Esophagus (tissue), 2 donors: ENCODE results near the gene ARL2BP. TPM values are rescaled to one million over a fixed set of nuclear protein-coding genes. Genes with fewer than 3 reads are reported as not detected.

ENCODE experiments used
- H3K27ac ChIP-seq, 2 donors: one replicate each; pipeline ENCODE4 v1.5.1; 2013; ENCODE audit warnings: low read depth in 2 of 2, mild to moderate bottlenecking in 2 of 2, inconsistent platforms in 1 of 2, low read length in 1 of 2, moderate library complexity in 1 of 2
- H3K27me3 ChIP-seq, 2 donors: one replicate each; pipeline ENCODE4 v1.6.1; 2013; ENCODE audit warnings: low read length in 2 of 2, control low read depth in 1 of 2, mild to moderate bottlenecking in 1 of 2; ENCODE audit not compliant: insufficient read depth in 2 of 2, control insufficient read depth in 1 of 2
- H3K36me3 ChIP-seq, 2 donors: one replicate each; pipeline ENCODE4 v1.6.1; 2013; ENCODE audit warnings: low read length in 1 of 2; ENCODE audit not compliant: control insufficient read depth in 2 of 2, insufficient read depth in 2 of 2
- H3K4me1 ChIP-seq, 2 donors: one replicate each; pipeline ENCODE4 v1.6.1; 2013; ENCODE audit warnings: low read length in 1 of 2; ENCODE audit not compliant: control insufficient read depth in 2 of 2, insufficient read depth in 2 of 2
- H3K4me3 ChIP-seq, 2 donors: one replicate each; pipeline ENCODE4 v1.5.1; 2013; ENCODE audit warnings: low read length in 2 of 2, mild to moderate bottlenecking in 2 of 2, low read depth in 1 of 2, moderate library complexity in 1 of 2
- H3K9me3 ChIP-seq, 2 donors: one replicate each; pipeline ENCODE4 v1.6.1; 2013; ENCODE audit warnings: mild to moderate bottlenecking in 2 of 2, low read depth in 1 of 2, low read length in 1 of 2, moderate library complexity in 1 of 2; ENCODE audit not compliant: control insufficient read depth in 2 of 2, insufficient read depth in 1 of 2
- WGBS, 2 donors: extraction: QIAGEN DNeasy Blood & Tissue Kit; methylation state at CpG; one replicate each; pipeline ENCODE4 v1.1.7; 2013; 5-methylcytosine and 5-hydroxymethylcytosine counted together
- polyA plus RNA-seq, 2 donors: library from polyadenylated mRNA; stranded (reverse); fragments of 200-250 nt; gene quantifications; one replicate each; pipeline ENCODE4 v1.2.3, GENCODE V29; 2013
- donor health status: healthy with polysubstance abuse.
- donor health status: Bipolar disorder and iron deficiency.

The ARL2BP gene
- polyA plus RNA-seq, 2 donors: 20.8 to 30.1 TPM

DNA sequence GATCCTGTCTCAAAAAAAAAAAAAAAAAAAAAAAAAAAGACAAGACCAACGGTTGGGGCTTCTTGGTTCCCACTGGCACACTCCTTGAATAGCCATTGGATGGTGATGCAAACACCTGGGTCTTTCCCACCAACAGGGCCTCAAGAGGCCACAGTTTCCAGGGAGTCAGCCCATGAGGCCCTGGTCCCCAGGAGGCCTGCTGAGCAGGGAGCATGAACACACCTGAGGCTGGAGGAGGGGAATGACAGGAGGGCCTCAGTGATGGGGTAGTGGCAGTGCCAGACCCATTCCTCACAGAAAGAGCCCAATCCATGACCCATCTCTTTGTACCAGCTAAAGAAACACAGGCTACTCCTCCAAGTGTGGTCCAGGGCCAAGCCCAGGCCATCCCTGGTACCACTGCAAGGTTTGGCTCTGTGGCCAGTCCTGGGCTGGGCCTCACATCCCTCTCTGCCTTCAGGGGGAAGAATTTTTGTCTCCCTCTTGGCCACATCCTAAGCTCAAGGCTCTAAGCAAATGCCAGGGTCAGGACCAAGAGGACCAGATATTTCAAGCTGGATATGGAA lies 13.9 kb downstream of the ARL2BP start:
- no peak overlapping the region for H3K27ac ChIP-seq

DNA sequence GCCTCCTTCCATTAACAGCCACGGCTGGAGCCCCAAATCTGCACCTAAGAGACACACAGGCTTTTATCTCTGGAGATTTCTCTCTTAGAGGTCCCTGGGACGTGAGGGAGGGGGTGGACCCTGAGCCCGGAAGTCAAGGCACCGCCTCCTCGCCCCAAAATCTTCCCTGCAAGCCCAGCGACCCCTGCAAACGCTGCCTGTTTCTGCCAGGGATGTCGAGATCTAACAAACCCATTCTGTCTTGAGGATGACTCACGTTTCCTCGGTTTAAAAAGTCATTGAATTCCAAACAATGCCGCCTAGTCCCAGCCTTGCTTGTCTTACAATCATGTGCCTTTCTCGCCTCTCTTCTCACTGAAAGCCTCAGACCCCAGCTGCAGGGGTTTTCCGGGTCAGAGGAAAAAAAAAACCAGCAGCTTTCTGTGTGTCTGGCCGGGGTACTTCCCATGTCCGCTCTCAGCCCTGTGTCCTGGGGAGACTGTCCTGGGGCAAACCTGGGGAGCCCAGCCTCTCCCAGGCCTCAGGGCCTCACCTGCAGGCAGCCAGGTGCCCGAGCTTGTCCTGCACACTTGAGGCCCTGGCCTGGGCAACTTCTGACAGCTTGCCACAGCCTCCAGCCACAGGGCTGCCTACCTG lies 15.4 kb downstream of the ARL2BP start:
- no peak overlapping the region for H3K4me3 ChIP-seq
- peaks cover 0 to 20% of the 10 kb centered on the region in 2 donors for H3K36me3 ChIP-seq
- peak overlapping the region; percentile 89 for H3K27ac ChIP-seq
- no peaks in the 10 kb centered on the region for H3K9me3 ChIP-seq
- 15 to 28% methylated on average over 16 of the region's 16 CpGs for WGBS, 2 donors
- H3K4me1 ChIP-seq: peaks cover 3 to 44% of the 10 kb centered on the region in 2 donors
- no peaks in the 10 kb centered on the region for H3K27me3 ChIP-seq

More for the DNA sequence above, 13.9 kb downstream of the ARL2BP start:
- peaks cover 0 to 20% of the 10 kb centered on the region in 2 donors for H3K36me3 ChIP-seq
- no peaks in the 10 kb centered on the region for H3K9me3 ChIP-seq
- 77 to 82% methylated on average over 1 of the region's 1 CpG for WGBS, 2 donors
- no peak overlapping the region for H3K4me3 ChIP-seq
- H3K4me1 ChIP-seq: peaks cover 3 to 34% of the 10 kb centered on the region in 2 donors
- H3K27me3 ChIP-seq: no peaks in the 10 kb centered on the region

DNA sequence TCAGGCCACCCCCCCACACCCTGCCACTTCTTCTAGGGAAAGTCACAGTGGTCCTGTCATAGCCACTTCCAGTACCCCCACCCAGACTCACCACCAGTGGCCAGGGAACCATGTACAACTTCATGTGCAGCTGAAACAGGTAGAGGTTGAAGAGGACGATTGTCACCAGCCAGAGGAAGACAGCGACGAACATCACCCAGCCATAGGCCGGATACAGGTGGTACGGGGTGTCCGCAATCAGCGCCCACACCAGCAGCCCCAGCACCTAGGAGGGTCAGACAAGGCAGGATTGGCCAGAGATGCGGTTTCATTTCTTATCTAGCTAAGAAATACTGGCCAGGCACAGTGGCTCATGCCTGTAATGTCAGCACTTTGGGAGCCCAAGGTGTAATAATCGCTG lies 16.7 kb downstream of the ARL2BP start:
- Histone ChIP-seq H3K27me3 (no peaks in the 10 kb centered on the region), H3K4me1 (peaks cover 6 to 42% of the 10 kb centered on the region in 2 donors), H3K4me3 (no peak overlapping the region), H3K36me3 (peaks cover 0 to 13% of the 10 kb centered on the region in 2 donors), H3K9me3 (no peaks in the 10 kb centered on the region), H3K27ac (no peak overlapping the region)
- WGBS, 2 donors: 94 to 96% methylated on average over 9 of the region's 9 CpGs

DNA sequence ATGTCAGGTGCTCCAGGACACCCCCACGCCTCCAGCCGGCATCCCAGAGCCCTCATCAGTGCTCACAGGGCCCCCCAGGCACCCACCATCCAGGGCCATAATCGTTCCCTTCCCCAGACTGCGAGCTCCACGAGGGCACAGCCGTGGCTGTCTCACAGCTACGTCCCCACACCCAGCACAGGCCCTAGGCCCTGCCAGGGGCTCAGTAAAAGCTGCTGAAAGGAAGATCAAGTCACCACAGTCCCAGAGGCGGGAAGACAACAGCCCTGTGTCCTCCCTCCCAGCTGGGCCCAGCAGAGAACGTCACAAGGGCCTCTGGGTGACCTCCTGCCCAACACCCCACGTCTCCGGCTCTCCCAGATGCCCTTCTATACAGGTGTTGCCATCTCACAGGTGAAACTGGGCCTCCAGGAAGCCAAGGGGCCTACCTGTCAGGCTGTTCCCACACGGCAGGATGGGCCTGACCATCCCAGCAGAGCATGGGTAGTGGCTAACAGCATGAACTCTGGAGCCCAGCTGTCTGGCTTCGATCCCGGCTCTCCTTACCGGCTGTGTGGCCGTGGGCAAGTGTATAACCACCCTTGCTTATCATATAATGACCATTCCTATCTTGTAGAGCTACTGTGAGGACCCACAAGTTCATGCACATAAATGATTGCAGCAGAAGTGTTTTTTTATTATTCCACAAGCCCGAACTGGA lies 17.9 kb downstream of the ARL2BP start:
- WGBS, 2 donors: 55% methylated on average over 17 of the region's 17 CpGs
- H3K27ac ChIP-seq: peak overlapping the region; percentile 74 to 93

DNA sequence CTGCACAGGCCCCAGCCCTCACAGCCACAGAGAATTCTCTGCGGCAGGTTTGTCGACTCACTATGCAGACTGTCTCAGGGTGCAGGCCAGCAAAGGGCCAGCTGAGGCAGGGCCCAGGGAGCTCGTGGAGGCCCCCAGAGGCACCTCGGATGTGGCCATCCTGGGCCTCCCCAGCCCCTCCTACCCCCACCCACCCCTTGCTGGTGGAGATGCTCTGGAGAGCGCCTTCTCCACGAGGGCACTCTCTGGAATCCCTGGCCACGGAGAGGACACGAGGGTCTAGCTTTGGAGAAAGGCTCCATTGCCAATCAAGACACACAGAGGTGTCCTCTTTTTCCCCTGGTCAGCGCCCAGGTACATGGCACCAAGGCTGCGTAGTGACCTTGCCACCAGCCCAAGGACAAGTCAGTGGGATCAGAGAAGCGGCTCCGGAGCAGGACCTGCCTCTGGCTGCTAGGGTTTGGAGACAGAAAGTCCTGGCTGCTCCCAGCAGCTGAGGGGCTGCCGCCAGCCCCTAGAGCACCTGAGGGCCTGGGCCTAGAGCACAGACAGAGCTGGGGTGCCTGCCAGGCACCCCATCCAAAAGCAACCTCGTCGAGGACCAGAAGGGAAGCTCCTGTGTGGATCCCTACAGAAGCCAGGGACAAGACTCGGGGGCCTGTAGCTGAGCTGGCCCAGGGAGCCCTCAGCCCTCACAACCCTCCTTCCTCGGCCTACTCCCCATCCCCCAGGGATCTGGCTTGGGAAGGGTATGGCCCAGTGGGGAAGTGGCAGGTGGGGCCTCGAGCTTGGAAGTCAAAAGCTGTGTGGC lies 18.7 kb downstream of the ARL2BP start:
- Histone ChIP-seq H3K9me3 (no peaks in the 10 kb centered on the region), H3K4me3 (no peak overlapping the region), H3K4me1 (peaks cover 6 to 32% of the 10 kb centered on the region in 2 donors), H3K27ac (peak overlapping the region; percentile 93 to 94), H3K36me3 (no peaks in the 10 kb centered on the region), H3K27me3 (no peaks in the 10 kb centered on the region)
- 62 to 74% methylated on average over 18 of the region's 18 CpGs for WGBS, 2 donors

More for the DNA sequence above, 17.9 kb downstream of the ARL2BP start:
- H3K36me3 ChIP-seq: peaks cover 0 to 4% of the 10 kb centered on the region in 2 donors
- H3K4me1 ChIP-seq: peaks cover 6 to 34% of the 10 kb centered on the region in 2 donors
- H3K4me3 ChIP-seq: no peak overlapping the region
- no peaks in the 10 kb centered on the region for H3K27me3 ChIP-seq
- no peaks in the 10 kb centered on the region for H3K9me3 ChIP-seq

DNA sequence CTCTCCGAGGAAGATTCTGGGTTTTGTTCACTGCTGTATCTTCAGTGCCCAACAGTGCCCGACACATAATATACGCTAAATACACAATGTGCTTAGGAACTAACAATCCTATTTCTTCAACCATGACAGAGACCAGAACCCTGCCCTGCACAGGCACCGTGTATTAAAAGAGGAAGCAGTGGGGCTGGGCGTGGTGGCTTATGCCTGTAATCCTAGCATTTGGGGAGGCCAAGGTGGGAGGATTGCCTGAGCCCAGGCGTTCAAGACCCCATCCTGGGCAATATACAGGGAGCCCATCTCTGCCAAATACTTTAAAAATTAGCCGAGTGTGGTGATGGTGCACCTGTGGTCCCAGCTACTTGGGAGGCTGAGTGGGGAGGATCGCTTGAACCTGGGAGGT lies 19.3 kb downstream of the ARL2BP start:
- H3K4me1 ChIP-seq: peaks cover 6 to 34% of the 10 kb centered on the region in 2 donors

DNA sequence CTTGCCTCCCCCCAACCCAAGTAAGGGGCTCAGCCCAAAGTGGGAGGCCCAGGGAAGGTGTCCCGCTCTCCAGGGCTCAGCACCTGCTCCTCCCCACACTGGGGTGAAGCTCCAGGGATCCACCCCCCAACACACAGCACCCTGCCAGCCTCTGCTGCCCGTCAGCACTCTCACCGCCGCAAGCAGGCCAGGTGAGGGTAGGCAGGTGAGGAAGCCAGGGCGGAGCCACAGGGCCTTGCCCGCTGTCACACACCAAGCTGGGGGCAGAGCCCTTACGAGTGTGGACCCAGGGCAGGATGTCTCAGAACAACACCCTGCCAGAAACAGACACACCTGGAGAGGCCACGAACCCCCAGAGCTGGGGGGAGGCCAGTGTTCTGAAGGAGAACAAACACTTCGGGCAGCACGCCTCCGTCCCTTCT lies 19.9 kb downstream of the ARL2BP start:
- Histone ChIP-seq H3K9me3 (no peaks in the 10 kb centered on the region), H3K4me1 (peaks cover 6 to 33% of the 10 kb centered on the region in 2 donors), H3K36me3 (no peaks in the 10 kb centered on the region), H3K27me3 (no peaks in the 10 kb centered on the region), H3K27ac (peak overlapping the region; percentile 93 to 94), H3K4me3 (no peak overlapping the region)
- WGBS, 2 donors: 46 to 59% methylated on average over 11 of the region's 11 CpGs

More for the DNA sequence above, 19.3 kb downstream of the ARL2BP start:
- H3K27ac ChIP-seq: peak overlapping the region; percentile 93 to 94
- WGBS, 2 donors: 62 to 69% methylated on average over 8 of the region's 8 CpGs
- H3K36me3 ChIP-seq: no peaks in the 10 kb centered on the region
- H3K27me3 ChIP-seq: no peaks in the 10 kb centered on the region
- H3K9me3 ChIP-seq: no peaks in the 10 kb centered on the region
- H3K4me3 ChIP-seq: no peak overlapping the region

DNA sequence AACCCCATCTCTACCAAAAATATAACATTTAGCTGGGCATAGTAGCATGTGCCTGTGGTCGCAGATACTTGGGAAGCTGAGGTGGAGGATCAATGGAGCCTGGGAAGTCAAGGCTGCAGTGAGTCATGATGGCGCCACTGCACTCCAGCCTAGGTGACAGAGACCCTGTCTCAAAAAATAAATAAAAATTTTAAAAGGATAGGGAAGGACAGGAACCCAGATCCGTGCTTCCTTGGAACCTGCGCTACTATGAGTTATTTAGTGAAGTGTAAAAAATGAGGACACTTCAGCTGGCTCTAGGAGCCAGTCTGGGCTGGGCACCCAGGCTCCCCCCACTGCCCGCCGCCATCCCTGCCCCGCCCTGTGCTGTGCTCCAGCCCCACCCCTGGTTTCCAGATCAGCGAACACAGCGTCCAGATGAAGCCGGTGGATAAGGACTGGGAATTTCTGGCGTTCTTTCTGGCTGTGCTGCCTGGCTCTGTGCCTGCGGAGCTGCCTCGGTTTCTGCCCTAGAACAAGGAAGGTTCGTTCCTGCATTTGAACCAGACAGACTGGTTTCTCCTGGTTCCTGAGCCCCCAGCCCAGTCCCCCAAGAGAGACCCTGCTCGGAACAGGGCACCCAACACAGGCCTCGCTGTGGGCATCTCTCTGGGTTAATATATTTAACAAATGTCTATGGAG lies 20.9 kb downstream of the ARL2BP start:
- Histone ChIP-seq H3K27me3 (no peaks in the 10 kb centered on the region), H3K9me3 (no peaks in the 10 kb centered on the region), H3K36me3 (no peaks in the 10 kb centered on the region), H3K4me3 (no peak overlapping the region), H3K27ac (peak overlapping the region; percentile 93 to 94), H3K4me1 (peaks cover 6 to 30% of the 10 kb centered on the region in 2 donors)
- 35 to 38% methylated on average over 16 of the region's 16 CpGs for WGBS, 2 donors
